ENCODE data around the gene RFC1.
"Not testable (repeated sequence)": the region's sequence is repeated elsewhere in the genome, so short reads cannot be mapped to it uniquely, and the experiment has no call there.

The RFC1 gene

GRCh38 chr4:39371209-39371608 lies 5.0 kb upstream of the RFC1 start:
- H2AK5ac ChIP-seq (ENCODE audit: low read depth, low read length); H4K91ac ChIP-seq (ENCODE audit: low read depth, low read length, poor library complexity); H3K4ac ChIP-seq (ENCODE audit: low read length); H2AFZ ChIP-seq (ENCODE audit: low read length); H3K4me3 ChIP-seq (ENCODE audit: low read length in 2 of 2); H2BK120ac ChIP-seq (ENCODE audit: low read depth, low read length); H3K18ac ChIP-seq (ENCODE audit: low read length); H3K4me1 ChIP-seq (ENCODE audit: control insufficient read depth in 2 of 2, insufficient read depth in 1 of 2, low read depth in 1 of 2, low read length in 2 of 2); H3K14ac ChIP-seq (ENCODE audit: low read length); H2BK12ac ChIP-seq (ENCODE audit: low read length); H3K36me3 ChIP-seq (replicated peaks in 1 of 2; ENCODE audit: control insufficient read depth in 2 of 2, insufficient read depth in 2 of 2, low read length in 2 of 2); H3K4me2 ChIP-seq (ENCODE audit: insufficient read depth, low read length, poor library complexity, severe bottlenecking); H4K8ac ChIP-seq (ENCODE audit: low read depth, low read length); H3K23ac ChIP-seq (ENCODE audit: low read depth, low read length, poor library complexity); H3K9ac ChIP-seq (ENCODE audit: low read depth, low read length, poor library complexity); H3K27me3 ChIP-seq (ENCODE audit: control insufficient read depth in 3 of 3, insufficient read depth in 3 of 3, low read depth in 1 of 3, low read length in 3 of 3); H2BK5ac ChIP-seq (ENCODE audit: low read length); H3K27ac ChIP-seq (replicated peaks; ENCODE audit: low read length); H2BK15ac ChIP-seq (ENCODE audit: low read length); H3K79me1 ChIP-seq (ENCODE audit: low read depth, low read length); H3K9me3 ChIP-seq (replicated peaks in 1 of 2; ENCODE audit: control insufficient read depth in 2 of 2, insufficient read depth in 1 of 2, low read depth in 1 of 2, low read length in 2 of 2); DNase-seq (ENCODE audit: low spot score): not testable (repeated sequence)
- no CpG with 5 or more reads among the region's 6 CpGs for WGBS, 2 donors (ENCODE audit: extremely low coverage in 2 of 2, insufficient read length in 2 of 2, insufficient replicate concordance in 1 of 2)

- no CpG with 5 or more reads among the region's 4 CpGs for WGBS, 2 donors (ENCODE audit: extremely low coverage in 2 of 2, insufficient read length in 2 of 2, insufficient replicate concordance in 1 of 2)
- Histone ChIP-seq H4K8ac (ENCODE audit: low read depth, low read length) (no peak overlapping the region), H2AFZ (ENCODE audit: low read length) (no peak overlapping the region), H3K4ac (ENCODE audit: low read length) (no peak overlapping the region), H3K4me2 (ENCODE audit: insufficient read depth, low read length, poor library complexity, severe bottlenecking) (no peak overlapping the region), H3K9ac (ENCODE audit: low read depth, low read length, poor library complexity) (no peak overlapping the region), H3K27ac (replicated peaks; ENCODE audit: low read length) (no peak overlapping the region), H3K4me1 (ENCODE audit: control insufficient read depth in 2 of 2, insufficient read depth in 1 of 2, low read depth in 1 of 2, low read length in 2 of 2) (no peaks in the 10 kb centered on the region), H2BK120ac (ENCODE audit: low read depth, low read length) (no peak overlapping the region), H2BK15ac (ENCODE audit: low read length) (no peak overlapping the region), H3K79me1 (ENCODE audit: low read depth, low read length) (peaks cover 4% of the 10 kb centered on the region), H3K18ac (ENCODE audit: low read length) (no peak overlapping the region), H3K27me3 (ENCODE audit: control insufficient read depth in 3 of 3, insufficient read depth in 3 of 3, low read depth in 1 of 3, low read length in 3 of 3) (no peaks in the 10 kb centered on the region), H2BK12ac (ENCODE audit: low read length) (no peak overlapping the region), H3K9me3 (replicated peaks in 1 of 2; ENCODE audit: control insufficient read depth in 2 of 2, insufficient read depth in 1 of 2, low read depth in 1 of 2, low read length in 2 of 2) (no peaks in the 10 kb centered on the region), H2AK5ac (ENCODE audit: low read depth, low read length) (no peak overlapping the region), H3K4me3 (ENCODE audit: low read length in 2 of 2) (no peak overlapping the region), H3K23ac (ENCODE audit: low read depth, low read length, poor library complexity) (no peak overlapping the region), H4K91ac (ENCODE audit: low read depth, low read length, poor library complexity) (no peak overlapping the region), H3K36me3 (replicated peaks in 1 of 2; ENCODE audit: control insufficient read depth in 2 of 2, insufficient read depth in 2 of 2, low read length in 2 of 2) (no peaks in the 10 kb centered on the region), H2BK5ac (ENCODE audit: low read length) (no peak overlapping the region), H3K14ac (ENCODE audit: low read length) (no peak overlapping the region)
- DNase-seq (ENCODE audit: low spot score) = no peak
Observed at GRCh38 chr4:39369301-39369700, 3.1 kb upstream of the RFC1 start.

GRCh38 chr4:39367166-39367565 lies 1.0 kb upstream of the RFC1 start:
- Histone ChIP-seq H3K4me2 (ENCODE audit: insufficient read depth, low read length, poor library complexity, severe bottlenecking) (no peak overlapping the region), H4K91ac (ENCODE audit: low read depth, low read length, poor library complexity) (no peak overlapping the region), H3K9me3 (replicated peaks in 1 of 2; ENCODE audit: control insufficient read depth in 2 of 2, insufficient read depth in 1 of 2, low read depth in 1 of 2, low read length in 2 of 2) (no peaks in the 10 kb centered on the region), H3K14ac (ENCODE audit: low read length) (no peak overlapping the region), H2BK15ac (ENCODE audit: low read length) (no peak overlapping the region), H3K4me3 (ENCODE audit: low read length in 2 of 2) (no peak overlapping the region), H3K23ac (ENCODE audit: low read depth, low read length, poor library complexity) (no peak overlapping the region), H3K4me1 (ENCODE audit: control insufficient read depth in 2 of 2, insufficient read depth in 1 of 2, low read depth in 1 of 2, low read length in 2 of 2) (no peaks in the 10 kb centered on the region), H3K36me3 (replicated peaks in 1 of 2; ENCODE audit: control insufficient read depth in 2 of 2, insufficient read depth in 2 of 2, low read length in 2 of 2) (no peaks in the 10 kb centered on the region), H3K27me3 (ENCODE audit: control insufficient read depth in 3 of 3, insufficient read depth in 3 of 3, low read depth in 1 of 3, low read length in 3 of 3) (no peaks in the 10 kb centered on the region), H4K8ac (ENCODE audit: low read depth, low read length) (no peak overlapping the region), H2BK5ac (ENCODE audit: low read length) (no peak overlapping the region), H2AK5ac (ENCODE audit: low read depth, low read length) (no peak overlapping the region), H2BK120ac (ENCODE audit: low read depth, low read length) (no peak overlapping the region), H3K27ac (replicated peaks; ENCODE audit: low read length) (no peak overlapping the region), H3K9ac (ENCODE audit: low read depth, low read length, poor library complexity) (no peak overlapping the region), H2BK12ac (ENCODE audit: low read length) (no peak overlapping the region), H3K4ac (ENCODE audit: low read length) (no peak overlapping the region), H3K79me1 (ENCODE audit: low read depth, low read length) (peaks cover 4% of the 10 kb centered on the region), H2AFZ (ENCODE audit: low read length) (peak overlapping the region; percentile 99), H3K18ac (ENCODE audit: low read length) (no peak overlapping the region)
- no CpG with 5 or more reads among the region's 6 CpGs for WGBS, 2 donors (ENCODE audit: extremely low coverage in 2 of 2, insufficient read length in 2 of 2, insufficient replicate concordance in 1 of 2)
- no peak for DNase-seq (ENCODE audit: low spot score)

- H3K9me3 ChIP-seq (replicated peaks in 1 of 2; ENCODE audit: control insufficient read depth in 2 of 2, insufficient read depth in 1 of 2, low read depth in 1 of 2, low read length in 2 of 2) = no peaks in the 10 kb centered on the region
- no peak overlapping the region for H2BK5ac ChIP-seq (ENCODE audit: low read length)
- H3K4me2 ChIP-seq (ENCODE audit: insufficient read depth, low read length, poor library complexity, severe bottlenecking) = peak overlapping the region; percentile 75
- H2BK120ac ChIP-seq (ENCODE audit: low read depth, low read length) = no peak overlapping the region
- H3K9ac ChIP-seq (ENCODE audit: low read depth, low read length, poor library complexity) = no peak overlapping the region
- H3K27me3 ChIP-seq (ENCODE audit: control insufficient read depth in 3 of 3, insufficient read depth in 3 of 3, low read depth in 1 of 3, low read length in 3 of 3) = no peaks in the 10 kb centered on the region
- H3K23ac ChIP-seq (ENCODE audit: low read depth, low read length, poor library complexity) = no peak overlapping the region
- H3K4me3 ChIP-seq (ENCODE audit: low read length in 2 of 2) = peak overlapping the region; percentile 93 to 95
- no peak overlapping the region for H2BK15ac ChIP-seq (ENCODE audit: low read length)
- no CpG with 5 or more reads among the region's 7 CpGs for WGBS, 2 donors (ENCODE audit: extremely low coverage in 2 of 2, insufficient read length in 2 of 2, insufficient replicate concordance in 1 of 2)
- no peak overlapping the region for H4K8ac ChIP-seq (ENCODE audit: low read depth, low read length)
- no peak overlapping the region for H3K18ac ChIP-seq (ENCODE audit: low read length)
- DNase-seq (ENCODE audit: low spot score) = no peak
- H3K36me3 ChIP-seq (replicated peaks in 1 of 2; ENCODE audit: control insufficient read depth in 2 of 2, insufficient read depth in 2 of 2, low read length in 2 of 2) = peaks cover 0 to 8% of the 10 kb centered on the region in 2 donors
- H2AFZ ChIP-seq (ENCODE audit: low read length) = peak overlapping the region; percentile 99
- H4K91ac ChIP-seq (ENCODE audit: low read depth, low read length, poor library complexity) = no peak overlapping the region
- no peak overlapping the region for H2AK5ac ChIP-seq (ENCODE audit: low read depth, low read length)
- no peak overlapping the region for H2BK12ac ChIP-seq (ENCODE audit: low read length)
- no peak overlapping the region for H3K4ac ChIP-seq (ENCODE audit: low read length)
- H3K14ac ChIP-seq (ENCODE audit: low read length) = no peak overlapping the region
- peaks cover 4% of the 10 kb centered on the region for H3K79me1 ChIP-seq (ENCODE audit: low read depth, low read length)
- H3K4me1 ChIP-seq (ENCODE audit: control insufficient read depth in 2 of 2, insufficient read depth in 1 of 2, low read depth in 1 of 2, low read length in 2 of 2) = no peaks in the 10 kb centered on the region
- no peak overlapping the region for H3K27ac ChIP-seq (replicated peaks; ENCODE audit: low read length)
Observed at GRCh38 chr4:39365360-39365759, 802 bp downstream of the RFC1 start.
